ENCODE data around the gene NAIF1. TPM values are rescaled to one million over a fixed set of nuclear protein-coding genes. Genes with fewer than 3 reads are reported as not detected.

Gene NAIF1
- total RNA-seq, 1 donor from 2014 or later: 11.8 TPM

DNA sequence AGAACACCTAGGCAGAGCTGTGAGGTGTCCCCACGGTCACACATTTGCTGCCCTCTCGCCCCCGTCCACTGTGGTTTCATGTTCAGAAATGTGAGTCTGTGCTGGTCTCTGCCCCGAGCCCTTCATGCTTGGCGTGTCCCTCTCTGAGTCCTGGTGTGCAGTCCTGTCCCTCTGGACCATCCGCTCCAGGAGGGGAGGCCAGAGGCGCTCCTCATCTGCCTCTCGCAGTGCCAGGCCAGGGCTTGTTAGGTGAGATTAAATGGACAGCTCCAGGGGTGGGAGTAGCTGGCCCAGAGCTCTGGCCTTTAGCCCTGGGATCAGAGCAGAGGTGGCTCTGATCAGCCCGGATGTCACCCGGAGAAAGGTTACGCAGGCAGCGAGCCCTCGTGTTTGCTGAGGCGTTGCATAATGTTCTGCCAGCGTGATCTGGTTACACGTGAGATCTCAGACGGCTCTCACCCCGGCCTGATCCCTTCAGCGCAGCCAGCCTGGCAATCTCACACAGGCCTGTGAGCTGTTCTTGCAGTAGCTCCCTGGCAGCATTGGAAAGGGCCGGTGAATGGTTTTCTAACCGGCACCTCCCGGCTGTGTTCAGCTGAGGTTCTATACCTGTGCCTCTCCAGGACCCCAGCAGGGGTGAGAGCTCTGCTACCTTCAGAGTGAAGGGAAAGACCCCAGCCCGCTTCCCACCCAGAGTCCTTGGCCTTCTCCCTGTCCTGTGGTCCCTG, 35.9 kb upstream of the NAIF1 start:
- Histone ChIP-seq H3K4me3 (no peak overlapping the region), H3K9me3 (no peaks in the 10 kb centered on the region), H3K4me1 (peaks cover 53% of the 10 kb centered on the region), H3K27me3 (no peaks in the 10 kb centered on the region), H3K36me3 (peaks cover 74% of the 10 kb centered on the region), H3K27ac (peak overlapping the region; percentile 36)
- TF ChIP-seq CTCF (IDR thresholded peaks at IDR 0.05): no peak
- intact Hi-C loops (cut with DNase I): no loop called here
- DNase-seq (no peak), ATAC-seq (no peak)

DNA sequence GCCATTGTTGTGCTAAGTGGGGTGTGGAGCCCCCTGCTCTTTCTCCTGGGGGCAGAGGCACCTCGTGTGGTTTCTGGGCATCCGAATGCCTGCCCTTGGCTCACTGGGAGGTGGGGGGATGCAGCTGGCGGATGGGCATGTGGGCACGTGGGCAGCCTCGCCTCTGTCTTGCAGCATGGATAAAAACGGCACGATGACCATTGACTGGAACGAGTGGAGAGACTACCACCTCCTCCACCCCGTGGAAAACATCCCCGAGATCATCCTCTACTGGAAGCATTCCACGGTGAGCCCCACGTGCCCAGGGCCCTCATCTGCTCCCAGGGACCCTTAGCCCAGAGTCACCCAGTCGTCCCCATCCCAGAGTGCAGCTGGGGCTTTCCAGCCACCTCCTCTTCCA, 35.1 kb upstream of the NAIF1 start:
- no peak for TF ChIP-seq CTCF (IDR thresholded peaks at IDR 0.05)
- ATAC-seq (no peak), DNase-seq (no peak)
- Histone ChIP-seq H3K4me3 (no peak overlapping the region), H3K36me3 (peaks cover 65% of the 10 kb centered on the region), H3K27ac (peak overlapping the region; percentile 36), H3K4me1 (peaks cover 61% of the 10 kb centered on the region), H3K9me3 (no peaks in the 10 kb centered on the region), H3K27me3 (no peaks in the 10 kb centered on the region)
- intact Hi-C loops (cut with DNase I): no loop called here

DNA sequence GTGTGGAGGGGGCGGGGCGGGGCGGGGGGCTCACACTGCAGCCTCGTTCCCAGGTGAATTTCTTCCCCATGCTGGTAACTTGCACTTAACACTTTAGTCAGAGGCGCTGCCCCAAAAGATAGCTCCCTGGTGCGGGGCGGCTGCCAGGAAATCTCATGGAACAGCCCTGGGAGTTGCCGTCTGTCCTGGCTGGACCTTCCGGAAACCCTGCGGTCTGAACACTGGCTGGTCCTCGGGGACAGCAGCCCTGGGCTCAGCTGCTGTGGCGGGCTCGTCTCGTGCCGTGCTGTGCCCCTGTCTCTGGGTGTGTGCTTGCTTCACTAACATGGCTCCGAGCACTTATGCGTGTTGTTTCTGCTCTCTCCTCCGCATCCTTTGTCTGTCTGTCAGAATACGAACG, 34.6 kb upstream of the NAIF1 start:
- TF ChIP-seq CTCF (IDR thresholded peaks at IDR 0.05): no peak
- peaks cover 66% of the 10 kb centered on the region for H3K4me1 ChIP-seq

DNA sequence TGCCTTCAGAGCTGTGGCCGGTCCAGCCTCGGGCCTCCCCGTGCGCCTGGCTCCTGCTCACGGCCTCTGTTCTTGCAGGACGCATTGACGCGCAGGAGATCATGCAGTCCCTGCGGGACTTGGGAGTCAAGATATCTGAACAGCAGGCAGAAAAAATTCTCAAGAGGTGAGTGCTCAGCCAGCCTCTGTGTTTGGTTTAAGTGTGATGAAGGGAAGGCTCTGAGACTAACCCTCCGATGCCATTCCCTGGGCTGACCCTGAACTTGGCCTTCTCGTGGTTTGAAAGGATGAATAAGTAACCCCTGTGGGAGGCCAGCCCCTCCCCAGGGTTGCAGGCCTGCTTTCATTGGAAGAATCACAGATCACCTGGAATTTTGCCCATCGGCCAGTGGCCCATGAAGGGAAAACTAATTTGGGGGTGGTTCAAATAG, 34.1 kb upstream of the NAIF1 start:
- TF ChIP-seq CTCF (IDR thresholded peaks at IDR 0.05): no peak
- intact Hi-C loops (cut with DNase I): no loop called here
- peaks cover 67% of the 10 kb centered on the region for H3K4me1 ChIP-seq
- no peaks in the 10 kb centered on the region for H3K27me3 ChIP-seq
- no peak for DNase-seq
- H3K4me3 ChIP-seq: peak overlapping the region; percentile 68
- ATAC-seq: no peak
- H3K9me3 ChIP-seq: no peaks in the 10 kb centered on the region
- peak overlapping the region; percentile 92 for H3K27ac ChIP-seq
- H3K36me3 ChIP-seq: peaks cover 56% of the 10 kb centered on the region

More for the DNA sequence above, 34.6 kb upstream of the NAIF1 start:
- ATAC-seq: no peak
- Histone ChIP-seq H3K9me3 (no peaks in the 10 kb centered on the region), H3K4me3 (no peak overlapping the region), H3K27ac (peak overlapping the region; percentile 36), H3K36me3 (peaks cover 60% of the 10 kb centered on the region), H3K27me3 (no peaks in the 10 kb centered on the region)
- DNase-seq: no peak
- intact Hi-C loops (cut with DNase I): no loop called here

DNA sequence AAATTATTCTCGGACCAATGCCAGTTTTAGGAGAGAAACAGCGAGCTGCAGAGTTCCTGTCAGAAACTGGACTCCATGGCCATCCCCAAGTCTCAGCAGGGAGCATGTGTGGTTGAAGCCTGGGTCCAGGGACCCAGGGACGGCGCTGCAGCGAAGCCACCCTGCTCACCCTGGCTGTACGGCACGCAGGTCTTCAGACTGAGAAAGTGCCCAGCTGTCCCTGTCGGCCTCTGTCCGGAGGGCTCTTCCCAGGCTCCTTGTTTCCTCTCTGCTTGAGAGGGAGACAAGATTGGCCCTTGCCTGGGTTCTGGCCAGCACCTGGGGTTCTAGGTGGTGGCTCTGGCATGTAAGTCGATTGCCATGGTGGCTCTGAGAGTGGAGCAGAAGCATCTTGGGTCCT, 33.5 kb upstream of the NAIF1 start:
- DNase-seq (no peak), ATAC-seq (no peak)
- Histone ChIP-seq H3K9me3 (no peaks in the 10 kb centered on the region), H3K36me3 (peaks cover 49% of the 10 kb centered on the region), H3K27ac (peak overlapping the region; percentile 92), H3K27me3 (no peaks in the 10 kb centered on the region), H3K4me3 (peak overlapping the region; percentile 68), H3K4me1 (peaks cover 68% of the 10 kb centered on the region)
- intact Hi-C loops (cut with DNase I): no loop called here
- no peak for TF ChIP-seq CTCF (IDR thresholded peaks at IDR 0.05)

Data from upper lobe of right lung (tissue), 1 donor.